Spleen (tissue), 11 donors: ENCODE data around the gene GRK7. TPM values are rescaled to one million over a fixed set of nuclear protein-coding genes. Genes with fewer than 3 reads are reported as not detected.
"Not testable (repeated sequence)": the region's sequence is repeated elsewhere in the genome, so short reads cannot be mapped to it uniquely, and the experiment has no call there.

ENCODE experiments used
- DNase-seq: peaks from one replicate; pipeline ENCODE4 v3.0.0-alpha.2; 2020
- H3K27ac ChIP-seq, 8 donors: fragments of 200-600 bp; sonication (generic) in 7 of 8; 1 replicate in 4 of 8; 2 replicates in 4 of 8; pipeline versions ENCODE4 v1.5.0 to v1.8.0; 2016 to 2021; ENCODE audit warnings: inconsistent platforms in 4 of 8, mild to moderate bottlenecking in 4 of 8, moderate library complexity in 1 of 8
- H3K27me3 ChIP-seq, 7 donors: fragments of 200-600 bp; sonication (generic) in 6 of 7; replicated peaks in 1 of 7; 1 replicate in 4 of 7; 2 replicates in 3 of 7; pipeline versions ENCODE4 v1.5.0 to v1.8.0; 2016 to 2021; ENCODE audit warnings: inconsistent platforms in 3 of 7, mild to moderate bottlenecking in 1 of 7
- H3K36me3 ChIP-seq, 6 donors: fragments of 200-600 bp; sonication (generic) in 5 of 6; 1 replicate in 4 of 6; 2 replicates in 2 of 6; pipeline versions ENCODE4 v1.5.0 to v1.8.0; 2016 to 2021; ENCODE audit warnings: inconsistent platforms in 2 of 6
- H3K4me1 ChIP-seq, 6 donors: fragments of 200-600 bp; sonication (generic) in 5 of 6; 1 replicate in 3 of 6; 2 replicates in 3 of 6; pipeline versions ENCODE4 v1.5.0 to v1.8.0; 2016 to 2021; ENCODE audit warnings: inconsistent platforms in 3 of 6
- H3K4me3 ChIP-seq, 8 donors: fragments of 200-600 bp; sonication (generic) in 7 of 8; 1 replicate in 4 of 8; 2 replicates in 4 of 8; pipeline versions ENCODE4 v1.5.0 to v1.8.0; 2016 to 2021; ENCODE audit warnings: inconsistent platforms in 4 of 8, mild to moderate bottlenecking in 4 of 8, moderate library complexity in 2 of 8
- H3K9me3 ChIP-seq, 8 donors: fragments of 200-600 bp; sonication (generic) in 7 of 8; 1 replicate in 4 of 8; 2 replicates in 4 of 8; pipeline versions ENCODE4 v1.5.0 to v1.8.0; 2016 to 2021; ENCODE audit warnings: inconsistent platforms in 4 of 8
- POLR2A ChIP-seq, 3 donors: fragments of 450-650 bp; IDR thresholded peaks; one replicate each; pipeline ENCODE4 v1.5.1; 2017; ENCODE audit warnings: antibody characterized with exemption in 3 of 3, mild to moderate bottlenecking in 1 of 3
- POLR2AphosphoS5 ChIP-seq, 3 donors: sonication (generic); formaldehyde crosslinking; IDR thresholded peaks; one replicate each; pipeline ENCODE4 v1.5.1; 2017; ENCODE audit warnings: antibody characterized with exemption in 3 of 3
- WGBS, 5 donors: extraction: QIAGEN DNeasy Blood & Tissue Kit in 3 of 5; methylation state at CpG; one replicate each; pipeline versions ENCODE4 v1.1.5 to v1.1.7; 2013 to 2018; 5-methylcytosine and 5-hydroxymethylcytosine counted together
- intact Hi-C: fragments of 100-400 bp; cut with DNase I; formaldehyde crosslinking; loops from one replicate; pipeline ENCODE4 v1.15.0; 2023; ENCODE audit warnings: low total_unique reads
- polyA plus RNA-seq, 3 donors: library from polyadenylated mRNA; stranded (reverse); fragments of 200-250 nt; gene quantifications; one replicate each; pipeline ENCODE4 v1.2.1, GENCODE V29; 2013
- total RNA-seq, 7 donors: library from RNA; depleted of rRNA in 3 of 7; stranded (reverse); fragments of >200 nt in 3 of 7; fragmentation: NEBNext Ultra II Directional in 4 of 7; extraction: Animal tissue kit (Norgen Biotek cat#: 25700) in 4 of 7; gene quantifications; one replicate each; pipeline versions ENCODE4 v1.1.0 to v1.2.1, GENCODE V29; 2016 to 2021
- TF ChIP-seq, protein P1 (sequence below), 11 experiments: fragments of 200-600 bp in 7 of 11; fragments of 450-650 bp in 4 of 11; sonication (generic) in 4 of 11; IDR thresholded peaks in 8 of 11; conservative IDR thresholded peaks in 3 of 11; 1 replicate in 7 of 11; 2 replicates in 4 of 11; pipeline versions ENCODE4 v1.4.0 to v1.8.0; 2016 to 2021; ENCODE audit warnings: antibody characterized with exemption in 11 of 11, inconsistent platforms in 4 of 11, mild to moderate bottlenecking in 1 of 11
- donor health status: healthy with polysubstance abuse.
- donor health status: DM: no; HTN: no; CAD: no; lungs with moderate emphysema.
- donor health status: DM: no; HTN: no; CAD: no.
- donor health status: Bipolar disorder and iron deficiency.
- donor health status: healthy.
- donor health status: DM: no; HTN: no; CAD: no.
- donor health status: DM: yes; HTN: yes; CAD: no.

GRK7 gene
- total and polyA plus RNA-seq, 10 donors = 0.02 to 0.26 (median 0.14) TPM; not detected in 5

DNA sequence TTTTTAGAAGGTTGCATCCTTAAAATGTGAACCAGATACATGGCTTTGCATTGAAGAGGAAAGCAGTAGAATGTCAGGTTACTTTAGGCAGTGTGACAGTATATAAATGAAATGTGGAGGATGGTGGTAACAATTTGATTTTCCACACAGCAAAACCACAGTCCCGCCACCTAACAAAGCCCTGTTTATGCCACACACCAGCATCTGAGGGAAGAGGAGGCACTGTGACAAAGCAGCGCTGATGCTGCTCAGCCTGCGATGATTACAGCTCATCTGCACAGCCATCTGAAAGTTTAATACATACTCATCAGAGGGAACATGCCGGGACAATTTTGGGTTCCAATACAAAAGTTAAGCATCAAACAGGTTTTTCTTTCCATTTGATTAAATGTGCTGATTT is 16.2 kb upstream of the GRK7 start:
- Histone ChIP-seq H3K36me3 (peaks cover 0 to 97% (median 46%) of the 10 kb centered on the region in 6 donors), H3K4me1 (peaks cover 0 to 27% (median 14%) of the 10 kb centered on the region in 6 donors), H3K27me3 (no peaks in the 10 kb centered on the region), H3K9me3 (no peaks in the 10 kb centered on the region), H3K27ac (no peak overlapping the region), H3K4me3 (no peak overlapping the region)
- TF ChIP-seq POLR2A (IDR thresholded peaks at IDR 0.05) = no peak
- TF ChIP-seq, protein P1, sequence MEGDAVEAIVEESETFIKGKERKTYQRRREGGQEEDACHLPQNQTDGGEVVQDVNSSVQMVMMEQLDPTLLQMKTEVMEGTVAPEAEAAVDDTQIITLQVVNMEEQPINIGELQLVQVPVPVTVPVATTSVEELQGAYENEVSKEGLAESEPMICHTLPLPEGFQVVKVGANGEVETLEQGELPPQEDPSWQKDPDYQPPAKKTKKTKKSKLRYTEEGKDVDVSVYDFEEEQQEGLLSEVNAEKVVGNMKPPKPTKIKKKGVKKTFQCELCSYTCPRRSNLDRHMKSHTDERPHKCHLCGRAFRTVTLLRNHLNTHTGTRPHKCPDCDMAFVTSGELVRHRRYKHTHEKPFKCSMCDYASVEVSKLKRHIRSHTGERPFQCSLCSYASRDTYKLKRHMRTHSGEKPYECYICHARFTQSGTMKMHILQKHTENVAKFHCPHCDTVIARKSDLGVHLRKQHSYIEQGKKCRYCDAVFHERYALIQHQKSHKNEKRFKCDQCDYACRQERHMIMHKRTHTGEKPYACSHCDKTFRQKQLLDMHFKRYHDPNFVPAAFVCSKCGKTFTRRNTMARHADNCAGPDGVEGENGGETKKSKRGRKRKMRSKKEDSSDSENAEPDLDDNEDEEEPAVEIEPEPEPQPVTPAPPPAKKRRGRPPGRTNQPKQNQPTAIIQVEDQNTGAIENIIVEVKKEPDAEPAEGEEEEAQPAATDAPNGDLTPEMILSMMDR (IDR thresholded peaks at IDR 0.05 in 8 of 11, conservative IDR thresholded peaks at IDR 0.05 in 3 of 11) = no peak
- peak in 1 of 3 donors; percentile 8 for TF ChIP-seq POLR2AphosphoS5 (IDR thresholded peaks at IDR 0.05)
- 91 to 99% (median 94%) methylated on average over 4 of the region's 4 CpGs for WGBS, 5 donors
- intact Hi-C loops = no loop called here
- DNase-seq = no peak

DNA sequence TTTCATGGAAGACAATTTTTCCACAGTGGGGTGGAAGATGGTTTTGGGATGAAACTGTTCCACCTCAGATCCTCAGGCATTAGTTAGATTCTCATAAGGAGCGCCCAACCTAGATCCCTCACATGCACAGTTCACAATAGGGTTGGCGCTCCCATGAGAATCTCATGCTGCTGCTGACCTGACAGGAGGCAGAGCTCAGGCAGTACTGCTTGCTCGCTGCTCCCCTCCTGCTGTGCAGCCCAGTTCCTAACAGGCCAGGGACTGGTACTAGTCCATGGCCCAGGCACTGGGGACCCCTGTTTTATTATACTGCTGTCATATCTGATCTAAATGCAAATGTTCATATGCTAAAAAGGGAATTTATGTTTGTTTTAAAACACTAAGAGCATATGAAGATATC is 9.8 kb upstream of the GRK7 start:
- H3K4me1 ChIP-seq = no peaks in the 10 kb centered on the region
- H3K4me3 ChIP-seq = no peak overlapping the region
- TF ChIP-seq POLR2A (IDR thresholded peaks at IDR 0.05) (no peak), POLR2AphosphoS5 (IDR thresholded peaks at IDR 0.05) (peak in 1 of 3 donors; percentile 11)
- intact Hi-C loops = no loop called here
- H3K9me3 ChIP-seq = no peaks in the 10 kb centered on the region
- peaks cover 0 to 39% (median 5%) of the 10 kb centered on the region in 6 donors for H3K36me3 ChIP-seq
- no peaks in the 10 kb centered on the region for H3K27me3 ChIP-seq
- WGBS, 5 donors = 94 to 98% (median 96%) methylated on average over 3 of the region's 3 CpGs
- no peak overlapping the region for H3K27ac ChIP-seq
- no peak for DNase-seq

DNA sequence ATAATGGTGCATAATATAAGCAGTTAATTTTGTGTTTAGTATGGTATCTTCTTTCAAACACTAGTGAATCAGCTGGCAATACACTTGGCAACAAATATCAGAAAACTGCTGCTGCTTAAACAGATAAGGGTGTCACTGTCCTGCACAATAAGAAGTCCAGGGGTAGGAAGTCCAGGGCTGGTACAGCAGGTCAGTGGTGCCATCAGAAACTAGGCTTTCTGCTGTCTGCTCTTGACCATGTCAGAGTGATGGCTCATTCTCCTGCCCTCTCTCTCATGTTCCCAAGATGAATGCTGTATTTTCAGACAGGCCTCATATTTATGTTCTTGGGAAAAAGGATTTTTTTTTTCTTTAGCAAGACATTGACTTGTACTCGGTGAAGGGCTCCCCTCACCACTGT is 9.2 kb upstream of the GRK7 start:
- H3K36me3 ChIP-seq = peaks cover 0 to 33% (median 4%) of the 10 kb centered on the region in 6 donors
- H3K27ac ChIP-seq = no peak overlapping the region
- no peaks in the 10 kb centered on the region for H3K27me3 ChIP-seq
- no peaks in the 10 kb centered on the region for H3K4me1 ChIP-seq
- intact Hi-C loops = no loop called here
- WGBS, 5 donors = 80 to 100% (median 90%) methylated on average over 1 of the region's 1 CpG
- no peak for TF ChIP-seq POLR2AphosphoS5 (IDR thresholded peaks at IDR 0.05)
- TF ChIP-seq, protein P1 (IDR thresholded peaks at IDR 0.05 in 8 of 11, conservative IDR thresholded peaks at IDR 0.05 in 3 of 11) = no peak
- no peak for TF ChIP-seq POLR2A (IDR thresholded peaks at IDR 0.05)
- H3K4me3 ChIP-seq = no peak overlapping the region
- DNase-seq = no peak
- no peaks in the 10 kb centered on the region for H3K9me3 ChIP-seq

DNA sequence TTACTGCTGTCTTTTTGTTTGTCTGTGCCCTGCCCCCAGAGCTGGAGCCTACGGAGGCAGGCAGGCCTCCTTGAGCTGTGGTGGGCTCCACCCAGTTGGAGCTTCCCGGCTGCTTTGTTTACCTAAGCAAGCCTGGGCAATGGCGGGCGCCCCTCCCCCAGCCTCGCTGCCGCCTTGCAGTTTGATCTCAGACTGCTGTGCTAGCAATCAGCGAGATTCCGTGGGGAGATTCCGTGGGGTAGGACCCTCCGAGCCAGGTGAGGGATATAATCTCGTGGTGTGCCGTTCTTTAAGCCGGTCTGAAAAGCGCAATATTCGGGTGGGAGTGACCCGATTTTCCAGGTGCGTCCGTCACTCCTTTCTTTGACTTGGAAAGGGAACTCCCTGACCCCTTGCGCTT is 656 bp upstream of the GRK7 start:
- H3K4me3 ChIP-seq, H3K4me1 ChIP-seq, H3K9me3 ChIP-seq, H3K36me3 ChIP-seq, DNase-seq, H3K27me3 ChIP-seq, intact Hi-C loops, H3K27ac ChIP-seq: not testable (repeated sequence)
- 92 to 96% (median 94%) methylated on average over 15 to 17 of the region's 19 CpGs for WGBS, 5 donors

DNA sequence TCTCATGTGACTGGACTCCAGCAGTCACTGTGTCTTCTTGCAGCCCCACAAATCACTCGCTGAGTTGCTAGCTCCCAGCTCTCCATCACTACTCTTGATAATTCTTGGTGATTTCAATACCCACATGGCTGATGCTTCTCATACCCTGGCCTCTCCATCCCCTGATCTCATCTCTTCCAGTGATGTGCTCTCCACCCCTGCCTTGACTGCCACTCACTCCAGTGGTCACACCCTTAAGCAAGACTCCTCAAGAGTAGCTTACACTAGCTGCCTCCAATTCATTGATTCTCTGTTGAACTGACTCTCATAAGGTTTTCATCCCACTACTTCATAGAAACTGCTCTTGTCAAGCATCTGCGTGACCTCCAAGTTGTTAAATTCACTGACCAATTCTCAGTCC is 837 bp downstream of the GRK7 start:
- Histone ChIP-seq H3K9me3 (no peaks in the 10 kb centered on the region), H3K27me3 (no peaks in the 10 kb centered on the region), H3K4me3 (no peak overlapping the region), H3K27ac (no peak overlapping the region), H3K36me3 (no peaks in the 10 kb centered on the region), H3K4me1 (peaks cover 0 to 4% (median 0%) of the 10 kb centered on the region in 6 donors)
- DNase-seq = no peak
- TF ChIP-seq, protein P1 (IDR thresholded peaks at IDR 0.05 in 8 of 11, conservative IDR thresholded peaks at IDR 0.05 in 3 of 11) = no peak
- TF ChIP-seq POLR2A (IDR thresholded peaks at IDR 0.05) = no peak
- TF ChIP-seq POLR2AphosphoS5 (IDR thresholded peaks at IDR 0.05) = no peak
- intact Hi-C loops = no loop called here
- WGBS, 5 donors = 85 to 97% (median 92%) methylated on average over 2 of the region's 2 CpGs
